GM23338 (cell line): ENCODE measurements around the gene ABAT.

Experiments used
- CREB1 ChIP-seq: fragments of 250-450 bp; sonication (Bioruptor Pico); IDR thresholded peaks from 2 replicates; pipeline ENCODE4 v1.5.0; 2020; ENCODE audit warnings: low read depth, mild to moderate bottlenecking, moderate library complexity
- CTCF ChIP-seq, 2 experiments: fragments of 200-600 bp in 1 of 2; sonication (generic) in 1 of 2; conservative IDR thresholded peaks; 2 replicates each; pipeline versions ENCODE4 v1.5.1 to v1.6.1; 2016 to 2017; ENCODE audit warnings: antibody characterized with exemption in 2 of 2, low read depth in 2 of 2, mild to moderate bottlenecking in 2 of 2, moderate library complexity in 1 of 2
- EZH2phosphoT487 ChIP-seq: fragments of 200-600 bp; sonication (generic); IDR thresholded peaks from one replicate; pipeline ENCODE4 v1.8.1; 2018; ENCODE audit warnings: antibody characterized with exemption; ENCODE audit not compliant: unreplicated experiment
- POLR2AphosphoS5 ChIP-seq: IDR thresholded peaks from 2 replicates; pipeline ENCODE4 v1.6.1; 2016; ENCODE audit warnings: antibody characterized with exemption, low read depth
- TF ChIP-seq, protein P1 (sequence below): IDR thresholded peaks from 2 replicates; pipeline ENCODE4 v1.6.1; 2016; ENCODE audit warnings: antibody characterized with exemption

- no peak for TF ChIP-seq CTCF (conservative IDR thresholded peaks at IDR 0.05; ENCODE audit: low read depth in 2 of 2)
- no peak for TF ChIP-seq CREB1 (CRISPR knock-in tag)
- no peak for TF ChIP-seq POLR2AphosphoS5
- TF ChIP-seq, protein P1, sequence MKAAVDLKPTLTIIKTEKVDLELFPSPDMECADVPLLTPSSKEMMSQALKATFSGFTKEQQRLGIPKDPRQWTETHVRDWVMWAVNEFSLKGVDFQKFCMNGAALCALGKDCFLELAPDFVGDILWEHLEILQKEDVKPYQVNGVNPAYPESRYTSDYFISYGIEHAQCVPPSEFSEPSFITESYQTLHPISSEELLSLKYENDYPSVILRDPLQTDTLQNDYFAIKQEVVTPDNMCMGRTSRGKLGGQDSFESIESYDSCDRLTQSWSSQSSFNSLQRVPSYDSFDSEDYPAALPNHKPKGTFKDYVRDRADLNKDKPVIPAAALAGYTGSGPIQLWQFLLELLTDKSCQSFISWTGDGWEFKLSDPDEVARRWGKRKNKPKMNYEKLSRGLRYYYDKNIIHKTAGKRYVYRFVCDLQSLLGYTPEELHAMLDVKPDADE, result no peak
- no peak for TF ChIP-seq EZH2phosphoT487
These were observed 93.9 kb downstream of the ABAT start for GRCh38 chr16:8768283-8768682.
